ENCODE results near the gene PIGW.
"Not testable (repeated sequence)": the region's sequence is repeated elsewhere in the genome, so short reads cannot be mapped to it uniquely, and the experiment has no call there.

The PIGW gene

GRCh38 chr17:36507266-36507665, 27.5 kb upstream of the PIGW start:
- no peak overlapping the region for H3K27ac ChIP-seq (ENCODE audit: low read depth, low read length)
- no peak overlapping the region for H3K9ac ChIP-seq (ENCODE audit: low read length in 5 of 5)
- no peak overlapping the region for H3K4me3 ChIP-seq (ENCODE audit: low read depth in 1 of 5, low read length in 5 of 5)
- no peaks in the 10 kb centered on the region for H3K9me3 ChIP-seq (ENCODE audit: control insufficient read depth in 5 of 5, low read length in 5 of 5)
- no peaks in the 10 kb centered on the region for H3K27me3 ChIP-seq (ENCODE audit: control insufficient read depth in 5 of 5, insufficient read depth in 4 of 5, low read length in 5 of 5)
- H3K4me1 ChIP-seq (ENCODE audit: control insufficient read depth in 5 of 5, insufficient read depth in 5 of 5, low read length in 5 of 5), result no peaks in the 10 kb centered on the region
- peaks cover 0 to 85% (median 73%) of the 10 kb centered on the region in 5 donors for H3K36me3 ChIP-seq (ENCODE audit: control insufficient read depth in 5 of 5, insufficient read depth in 5 of 5, low read length in 5 of 5)

DNA sequence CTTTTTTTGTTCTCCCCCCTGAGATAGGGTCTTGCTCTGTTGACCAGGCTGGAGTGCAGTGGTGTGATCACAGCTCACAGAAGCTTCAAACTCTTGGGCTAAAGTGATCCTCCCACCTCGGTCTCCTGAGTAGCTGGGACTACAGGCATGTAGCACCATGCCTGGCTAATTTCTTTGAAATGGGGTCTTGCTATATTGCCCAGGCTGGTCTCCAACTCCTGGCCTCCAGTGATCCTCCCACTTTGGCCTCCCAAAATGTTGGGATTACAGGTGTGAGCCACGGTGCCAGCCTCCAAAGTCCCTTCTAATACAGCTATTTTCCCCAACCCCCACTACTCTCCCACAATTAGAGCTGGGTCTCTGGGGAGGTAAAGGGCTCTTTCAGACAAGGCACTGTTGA, 26.3 kb upstream of the PIGW start:
- not testable (repeated sequence) for H3K9ac ChIP-seq (ENCODE audit: low read length in 5 of 5); H3K4me1 ChIP-seq (ENCODE audit: control insufficient read depth in 5 of 5, insufficient read depth in 5 of 5, low read length in 5 of 5); H3K4me3 ChIP-seq (ENCODE audit: low read depth in 1 of 5, low read length in 5 of 5); H3K9me3 ChIP-seq (ENCODE audit: control insufficient read depth in 5 of 5, low read length in 5 of 5); H3K27me3 ChIP-seq (ENCODE audit: control insufficient read depth in 5 of 5, insufficient read depth in 4 of 5, low read length in 5 of 5); H3K27ac ChIP-seq (ENCODE audit: low read depth, low read length)
- peaks cover 0 to 88% (median 65%) of the 10 kb centered on the region in 5 donors for H3K36me3 ChIP-seq (ENCODE audit: control insufficient read depth in 5 of 5, insufficient read depth in 5 of 5, low read length in 5 of 5)

DNA sequence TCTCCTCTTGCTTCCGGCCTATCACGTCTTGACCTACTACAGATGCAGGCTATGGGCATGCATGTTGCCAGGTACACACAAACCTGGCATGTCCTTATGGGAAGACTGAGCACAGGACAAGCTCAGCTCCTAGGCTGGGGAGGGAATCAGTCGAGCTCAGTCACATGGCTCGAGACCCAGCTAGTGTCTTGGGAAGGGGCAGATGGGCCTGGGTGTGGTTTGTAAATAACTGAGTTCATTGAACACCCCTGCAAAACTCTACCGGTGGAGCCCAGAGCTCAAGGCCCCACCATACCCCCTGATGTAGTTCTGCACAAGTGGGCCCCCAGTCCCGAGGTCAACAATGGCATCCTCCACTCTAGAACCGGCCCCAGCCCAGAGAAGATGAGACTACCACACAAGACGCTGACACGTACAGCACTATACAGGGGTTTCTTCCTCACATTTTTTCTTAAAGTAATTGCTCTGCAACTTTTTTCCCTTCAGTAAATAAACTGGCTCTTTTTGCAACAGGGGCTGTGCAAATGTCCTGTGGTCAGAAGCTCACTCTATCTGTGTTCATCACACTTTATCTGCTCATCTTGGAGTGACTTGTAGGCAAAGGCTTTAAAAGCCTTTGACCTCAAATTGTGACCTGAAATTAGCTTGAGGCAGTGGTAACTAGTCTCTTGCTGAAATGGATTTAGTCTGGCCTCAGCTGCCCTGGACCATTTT, 25.4 kb upstream of the PIGW start:
- H3K4me1 ChIP-seq (ENCODE audit: control insufficient read depth in 5 of 5, insufficient read depth in 5 of 5, low read length in 5 of 5), result no peaks in the 10 kb centered on the region
- no peaks in the 10 kb centered on the region for H3K27me3 ChIP-seq (ENCODE audit: control insufficient read depth in 5 of 5, insufficient read depth in 4 of 5, low read length in 5 of 5)
- no peaks in the 10 kb centered on the region for H3K9me3 ChIP-seq (ENCODE audit: control insufficient read depth in 5 of 5, low read length in 5 of 5)
- H3K9ac ChIP-seq (ENCODE audit: low read length in 5 of 5), result no peak overlapping the region
- H3K4me3 ChIP-seq (ENCODE audit: low read depth in 1 of 5, low read length in 5 of 5), result no peak overlapping the region
- H3K27ac ChIP-seq (ENCODE audit: low read depth, low read length), result no peak overlapping the region
- H3K36me3 ChIP-seq (ENCODE audit: control insufficient read depth in 5 of 5, insufficient read depth in 5 of 5, low read length in 5 of 5), result peaks cover 0 to 86% (median 59%) of the 10 kb centered on the region in 5 donors

DNA sequence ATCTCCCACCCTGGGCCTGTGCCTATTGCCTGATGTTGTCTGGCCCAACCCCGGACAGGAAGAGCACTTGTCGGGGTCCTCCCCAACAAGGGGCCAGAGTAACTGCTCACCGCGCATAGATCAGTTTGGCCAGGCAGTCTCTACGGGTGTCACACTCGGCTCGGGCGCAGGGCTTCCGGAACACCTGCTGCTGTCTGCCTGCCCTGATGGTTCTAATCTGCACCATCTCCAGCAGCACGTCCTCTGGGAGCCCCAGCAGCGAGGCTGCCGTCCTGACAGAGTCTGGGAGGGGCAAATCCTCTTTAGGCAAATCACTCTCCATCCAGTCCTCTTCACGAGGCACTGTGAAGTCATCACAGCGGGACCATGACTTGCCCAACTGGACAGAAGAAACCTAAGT, 24.2 kb upstream of the PIGW start:
- Histone ChIP-seq H3K36me3 (ENCODE audit: control insufficient read depth in 5 of 5, insufficient read depth in 5 of 5, low read length in 5 of 5) (peaks cover 0 to 88% (median 57%) of the 10 kb centered on the region in 5 donors), H3K9me3 (ENCODE audit: control insufficient read depth in 5 of 5, low read length in 5 of 5) (no peaks in the 10 kb centered on the region), H3K27me3 (ENCODE audit: control insufficient read depth in 5 of 5, insufficient read depth in 4 of 5, low read length in 5 of 5) (no peaks in the 10 kb centered on the region), H3K4me1 (ENCODE audit: control insufficient read depth in 5 of 5, insufficient read depth in 5 of 5, low read length in 5 of 5) (peaks cover 0 to 6% (median 0%) of the 10 kb centered on the region in 5 donors), H3K9ac (ENCODE audit: low read length in 5 of 5) (no peak overlapping the region), H3K4me3 (ENCODE audit: low read depth in 1 of 5, low read length in 5 of 5) (no peak overlapping the region), H3K27ac (ENCODE audit: low read depth, low read length) (no peak overlapping the region)

DNA sequence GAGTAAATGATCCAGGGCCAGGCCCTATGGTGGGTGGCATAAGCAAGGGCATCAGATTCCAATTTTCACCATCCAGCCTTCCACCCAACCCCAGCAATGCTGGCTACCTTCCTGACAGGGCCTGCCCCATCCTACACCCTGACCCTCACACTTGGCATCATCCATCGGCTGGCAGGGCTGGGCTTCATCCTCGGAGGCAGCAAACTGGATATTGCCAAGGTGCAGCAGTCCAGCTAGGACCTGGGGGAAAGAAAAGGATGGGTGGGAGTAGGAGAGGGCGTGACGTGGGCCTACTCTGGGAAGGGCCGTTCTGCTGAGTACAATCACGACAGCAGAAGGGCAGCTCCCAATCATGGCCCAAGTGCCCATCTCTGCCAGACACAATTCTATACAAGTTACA, 23.6 kb upstream of the PIGW start:
- Histone ChIP-seq H3K4me1 (ENCODE audit: control insufficient read depth in 5 of 5, insufficient read depth in 5 of 5, low read length in 5 of 5) (peaks cover 0 to 6% (median 0%) of the 10 kb centered on the region in 5 donors), H3K36me3 (ENCODE audit: control insufficient read depth in 5 of 5, insufficient read depth in 5 of 5, low read length in 5 of 5) (peaks cover 0 to 87% (median 56%) of the 10 kb centered on the region in 5 donors), H3K27ac (ENCODE audit: low read depth, low read length) (no peak overlapping the region), H3K4me3 (ENCODE audit: low read depth in 1 of 5, low read length in 5 of 5) (no peak overlapping the region), H3K9ac (ENCODE audit: low read length in 5 of 5) (no peak overlapping the region), H3K27me3 (ENCODE audit: control insufficient read depth in 5 of 5, insufficient read depth in 4 of 5, low read length in 5 of 5) (no peaks in the 10 kb centered on the region), H3K9me3 (ENCODE audit: control insufficient read depth in 5 of 5, low read length in 5 of 5) (no peaks in the 10 kb centered on the region)

- Histone ChIP-seq H3K27ac (ENCODE audit: low read depth, low read length) (no peak overlapping the region), H3K4me1 (ENCODE audit: control insufficient read depth in 5 of 5, insufficient read depth in 5 of 5, low read length in 5 of 5) (peaks cover 0 to 6% (median 0%) of the 10 kb centered on the region in 5 donors), H3K27me3 (ENCODE audit: control insufficient read depth in 5 of 5, insufficient read depth in 4 of 5, low read length in 5 of 5) (no peaks in the 10 kb centered on the region), H3K36me3 (ENCODE audit: control insufficient read depth in 5 of 5, insufficient read depth in 5 of 5, low read length in 5 of 5) (peaks cover 0 to 73% (median 43%) of the 10 kb centered on the region in 5 donors), H3K9ac (ENCODE audit: low read length in 5 of 5) (no peak overlapping the region), H3K9me3 (ENCODE audit: control insufficient read depth in 5 of 5, low read length in 5 of 5) (no peaks in the 10 kb centered on the region), H3K4me3 (ENCODE audit: low read depth in 1 of 5, low read length in 5 of 5) (no peak overlapping the region)
Observed at GRCh38 chr17:36512641-36513040, 22.1 kb upstream of the PIGW start.

GRCh38 chr17:36514856-36515255, 19.9 kb upstream of the PIGW start:
- no peak overlapping the region for H3K9ac ChIP-seq (ENCODE audit: low read length in 5 of 5)

GRCh38 chr17:36515837-36516236, 18.9 kb upstream of the PIGW start:
- H3K4me1 ChIP-seq (ENCODE audit: control insufficient read depth in 5 of 5, insufficient read depth in 5 of 5, low read length in 5 of 5), result peaks cover 0 to 6% (median 0%) of the 10 kb centered on the region in 5 donors
- H3K4me3 ChIP-seq (ENCODE audit: low read depth in 1 of 5, low read length in 5 of 5), result no peak overlapping the region
- H3K27me3 ChIP-seq (ENCODE audit: control insufficient read depth in 5 of 5, insufficient read depth in 4 of 5, low read length in 5 of 5), result no peaks in the 10 kb centered on the region
- H3K9me3 ChIP-seq (ENCODE audit: control insufficient read depth in 5 of 5, low read length in 5 of 5), result no peaks in the 10 kb centered on the region
- no peak overlapping the region for H3K9ac ChIP-seq (ENCODE audit: low read length in 5 of 5)
- peaks cover 0 to 46% (median 38%) of the 10 kb centered on the region in 5 donors for H3K36me3 ChIP-seq (ENCODE audit: control insufficient read depth in 5 of 5, insufficient read depth in 5 of 5, low read length in 5 of 5)
- H3K27ac ChIP-seq (ENCODE audit: low read depth, low read length), result no peak overlapping the region

More at GRCh38 chr17:36514856-36515255, 19.9 kb upstream of the PIGW start:
- Histone ChIP-seq H3K9me3 (ENCODE audit: control insufficient read depth in 5 of 5, low read length in 5 of 5) (no peaks in the 10 kb centered on the region), H3K4me3 (ENCODE audit: low read depth in 1 of 5, low read length in 5 of 5) (no peak overlapping the region), H3K27ac (ENCODE audit: low read depth, low read length) (no peak overlapping the region), H3K36me3 (ENCODE audit: control insufficient read depth in 5 of 5, insufficient read depth in 5 of 5, low read length in 5 of 5) (peaks cover 0 to 53% (median 35%) of the 10 kb centered on the region in 5 donors), H3K4me1 (ENCODE audit: control insufficient read depth in 5 of 5, insufficient read depth in 5 of 5, low read length in 5 of 5) (peaks cover 0 to 6% (median 0%) of the 10 kb centered on the region in 5 donors), H3K27me3 (ENCODE audit: control insufficient read depth in 5 of 5, insufficient read depth in 4 of 5, low read length in 5 of 5) (no peaks in the 10 kb centered on the region)

- Histone ChIP-seq H3K27me3 (ENCODE audit: control insufficient read depth in 5 of 5, insufficient read depth in 4 of 5, low read length in 5 of 5) (no peaks in the 10 kb centered on the region), H3K4me1 (ENCODE audit: control insufficient read depth in 5 of 5, insufficient read depth in 5 of 5, low read length in 5 of 5) (no peaks in the 10 kb centered on the region), H3K36me3 (ENCODE audit: control insufficient read depth in 5 of 5, insufficient read depth in 5 of 5, low read length in 5 of 5) (peaks cover 7 to 44% (median 38%) of the 10 kb centered on the region in 5 donors), H3K9ac (ENCODE audit: low read length in 5 of 5) (no peak overlapping the region), H3K27ac (ENCODE audit: low read depth, low read length) (no peak overlapping the region), H3K4me3 (ENCODE audit: low read depth in 1 of 5, low read length in 5 of 5) (no peak overlapping the region), H3K9me3 (ENCODE audit: control insufficient read depth in 5 of 5, low read length in 5 of 5) (no peaks in the 10 kb centered on the region)
Observed at GRCh38 chr17:36523113-36523512, 11.7 kb upstream of the PIGW start.

GRCh38 chr17:36524428-36524876, 10.3 kb upstream of the PIGW start:
- H3K9ac ChIP-seq (ENCODE audit: low read length in 5 of 5), result no peak overlapping the region
- H3K4me1 ChIP-seq (ENCODE audit: control insufficient read depth in 5 of 5, insufficient read depth in 5 of 5, low read length in 5 of 5), result no peaks in the 10 kb centered on the region
- H3K36me3 ChIP-seq (ENCODE audit: control insufficient read depth in 5 of 5, insufficient read depth in 5 of 5, low read length in 5 of 5), result peaks cover 7 to 53% (median 45%) of the 10 kb centered on the region in 5 donors
- H3K4me3 ChIP-seq (ENCODE audit: low read depth in 1 of 5, low read length in 5 of 5), result no peak overlapping the region
- H3K9me3 ChIP-seq (ENCODE audit: control insufficient read depth in 5 of 5, low read length in 5 of 5), result no peaks in the 10 kb centered on the region
- no peaks in the 10 kb centered on the region for H3K27me3 ChIP-seq (ENCODE audit: control insufficient read depth in 5 of 5, insufficient read depth in 4 of 5, low read length in 5 of 5)
- no peak overlapping the region for H3K27ac ChIP-seq (ENCODE audit: low read depth, low read length)

All from subcutaneous abdominal adipose tissue (tissue), 5 donors.